ENCODE measurements around the gene CHAF1A.

CHAF1A gene, protein sequence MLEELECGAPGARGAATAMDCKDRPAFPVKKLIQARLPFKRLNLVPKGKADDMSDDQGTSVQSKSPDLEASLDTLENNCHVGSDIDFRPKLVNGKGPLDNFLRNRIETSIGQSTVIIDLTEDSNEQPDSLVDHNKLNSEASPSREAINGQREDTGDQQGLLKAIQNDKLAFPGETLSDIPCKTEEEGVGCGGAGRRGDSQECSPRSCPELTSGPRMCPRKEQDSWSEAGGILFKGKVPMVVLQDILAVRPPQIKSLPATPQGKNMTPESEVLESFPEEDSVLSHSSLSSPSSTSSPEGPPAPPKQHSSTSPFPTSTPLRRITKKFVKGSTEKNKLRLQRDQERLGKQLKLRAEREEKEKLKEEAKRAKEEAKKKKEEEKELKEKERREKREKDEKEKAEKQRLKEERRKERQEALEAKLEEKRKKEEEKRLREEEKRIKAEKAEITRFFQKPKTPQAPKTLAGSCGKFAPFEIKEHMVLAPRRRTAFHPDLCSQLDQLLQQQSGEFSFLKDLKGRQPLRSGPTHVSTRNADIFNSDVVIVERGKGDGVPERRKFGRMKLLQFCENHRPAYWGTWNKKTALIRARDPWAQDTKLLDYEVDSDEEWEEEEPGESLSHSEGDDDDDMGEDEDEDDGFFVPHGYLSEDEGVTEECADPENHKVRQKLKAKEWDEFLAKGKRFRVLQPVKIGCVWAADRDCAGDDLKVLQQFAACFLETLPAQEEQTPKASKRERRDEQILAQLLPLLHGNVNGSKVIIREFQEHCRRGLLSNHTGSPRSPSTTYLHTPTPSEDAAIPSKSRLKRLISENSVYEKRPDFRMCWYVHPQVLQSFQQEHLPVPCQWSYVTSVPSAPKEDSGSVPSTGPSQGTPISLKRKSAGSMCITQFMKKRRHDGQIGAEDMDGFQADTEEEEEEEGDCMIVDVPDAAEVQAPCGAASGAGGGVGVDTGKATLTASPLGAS

DNA sequence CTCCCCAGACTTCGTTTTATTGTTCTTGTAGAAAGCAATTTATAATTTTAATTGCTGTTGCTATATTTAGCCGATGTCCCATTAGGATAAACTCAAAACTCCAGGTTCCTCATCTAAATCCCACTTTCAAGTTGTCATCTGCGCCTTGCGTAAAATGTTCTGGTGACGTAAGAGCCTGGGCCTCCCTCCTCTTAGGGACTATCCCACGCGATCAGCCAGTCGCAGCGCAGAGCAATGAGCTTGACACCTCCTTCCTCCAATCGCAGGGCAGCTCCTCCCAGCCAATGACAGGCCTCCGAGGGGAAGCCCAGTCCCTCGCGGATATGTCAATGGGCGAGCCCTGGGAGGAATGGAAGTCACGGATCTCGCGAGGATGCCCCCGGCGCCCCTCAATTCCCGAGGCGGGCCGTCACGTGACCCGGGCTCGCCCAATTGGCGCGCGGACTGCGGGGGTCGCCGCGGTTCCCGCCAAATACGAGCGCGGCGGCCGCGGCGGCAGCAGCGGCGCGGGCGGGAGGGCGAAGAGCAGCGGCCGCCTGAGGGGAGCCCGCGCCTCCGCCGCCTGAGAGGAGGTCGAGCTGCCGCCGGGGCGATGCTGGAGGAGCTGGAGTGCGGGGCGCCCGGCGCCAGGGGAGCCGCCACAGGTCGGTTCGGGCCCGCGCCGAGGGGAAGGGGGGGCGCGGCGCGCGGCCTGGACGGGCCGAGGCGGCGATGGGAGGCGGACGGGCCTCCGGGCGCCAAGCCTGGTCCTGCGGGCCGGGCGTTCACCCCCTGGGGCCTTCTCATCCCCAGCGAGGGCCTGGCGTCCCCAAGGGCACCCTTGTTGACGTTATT is at the start of gene CHAF1A:
TSS of gene CHAF1A (plus strand) at position 470 of the 834 bp plus-strand sequence. CDS start at position 593, 123 bp downstream.
- peak; percentile 97 to 99 (median 98) for DNase-seq (ENCODE audit: low read depth in 4 of 4, low spot score in 1 of 4)

DNA sequence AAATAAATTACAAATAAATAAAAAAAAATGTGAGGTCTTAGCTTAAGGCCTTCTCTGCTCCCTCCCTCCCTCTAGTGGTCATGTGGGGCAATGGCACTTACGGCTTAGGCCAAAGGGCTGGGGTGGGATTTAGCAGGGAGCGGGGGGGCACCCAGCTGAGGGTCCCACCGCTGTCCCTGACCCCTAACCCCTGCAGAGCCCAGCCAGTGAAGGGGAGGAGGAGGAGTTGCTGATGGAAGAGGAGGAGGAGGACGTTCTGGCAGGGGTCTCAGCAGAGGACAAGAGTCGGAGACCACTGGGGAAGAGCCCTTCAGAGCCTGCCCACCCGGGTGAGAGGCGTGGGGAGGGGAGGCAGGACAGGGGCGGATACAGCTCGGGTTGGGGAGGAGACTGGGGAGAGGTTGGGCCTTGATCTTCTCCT is 49.7 kb upstream of the CHAF1A start:
- peak in 3 of 4 experiments; percentile 27 to 49 (median 39) for DNase-seq (ENCODE audit: low read depth in 4 of 4, low spot score in 1 of 4)

DNA sequence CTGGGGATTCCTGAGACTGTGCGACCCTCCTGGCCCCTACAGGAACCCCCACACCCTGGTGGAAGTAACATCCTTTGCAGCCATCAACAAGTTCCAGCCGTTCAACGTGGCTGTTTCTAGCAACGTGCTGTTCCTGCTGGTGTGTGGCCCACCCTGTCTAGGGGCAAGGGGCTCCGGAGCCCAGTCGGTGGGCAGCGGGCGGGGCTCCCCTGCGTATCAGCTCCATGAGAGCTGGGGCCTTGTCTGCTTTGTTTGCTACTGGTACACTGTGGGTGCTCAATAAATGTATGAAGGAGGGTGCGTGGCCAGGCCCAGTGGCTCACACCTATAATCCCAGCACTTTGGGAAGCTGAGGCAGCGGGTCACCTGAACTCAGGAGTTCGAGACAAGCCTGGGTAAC is 48.2 kb upstream of the CHAF1A start:
- no peak for DNase-seq (ENCODE audit: low read depth in 4 of 4, low spot score in 1 of 4)

DNA sequence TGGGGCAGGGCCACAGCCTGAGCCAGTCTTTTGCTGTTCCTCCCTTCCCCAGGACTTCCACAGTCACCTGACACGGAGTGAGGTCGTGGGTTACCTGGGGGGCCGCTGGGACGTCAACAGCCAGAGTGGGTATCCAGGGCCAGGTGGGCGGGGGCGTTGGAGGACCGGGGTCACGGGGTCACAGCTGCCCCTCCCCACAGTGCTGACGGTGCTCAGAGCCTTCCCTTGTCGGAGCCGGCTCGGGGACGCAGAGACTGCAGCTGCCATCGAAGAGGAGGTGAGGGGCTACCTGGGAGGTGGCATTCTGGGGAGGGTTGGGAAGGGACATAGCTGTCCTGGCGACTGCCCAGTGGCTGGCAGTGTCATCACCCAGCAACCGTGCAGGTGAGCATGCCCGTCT is 47.5 kb upstream of the CHAF1A start:
- no peak for DNase-seq (ENCODE audit: low read depth in 4 of 4, low spot score in 1 of 4)

DNA sequence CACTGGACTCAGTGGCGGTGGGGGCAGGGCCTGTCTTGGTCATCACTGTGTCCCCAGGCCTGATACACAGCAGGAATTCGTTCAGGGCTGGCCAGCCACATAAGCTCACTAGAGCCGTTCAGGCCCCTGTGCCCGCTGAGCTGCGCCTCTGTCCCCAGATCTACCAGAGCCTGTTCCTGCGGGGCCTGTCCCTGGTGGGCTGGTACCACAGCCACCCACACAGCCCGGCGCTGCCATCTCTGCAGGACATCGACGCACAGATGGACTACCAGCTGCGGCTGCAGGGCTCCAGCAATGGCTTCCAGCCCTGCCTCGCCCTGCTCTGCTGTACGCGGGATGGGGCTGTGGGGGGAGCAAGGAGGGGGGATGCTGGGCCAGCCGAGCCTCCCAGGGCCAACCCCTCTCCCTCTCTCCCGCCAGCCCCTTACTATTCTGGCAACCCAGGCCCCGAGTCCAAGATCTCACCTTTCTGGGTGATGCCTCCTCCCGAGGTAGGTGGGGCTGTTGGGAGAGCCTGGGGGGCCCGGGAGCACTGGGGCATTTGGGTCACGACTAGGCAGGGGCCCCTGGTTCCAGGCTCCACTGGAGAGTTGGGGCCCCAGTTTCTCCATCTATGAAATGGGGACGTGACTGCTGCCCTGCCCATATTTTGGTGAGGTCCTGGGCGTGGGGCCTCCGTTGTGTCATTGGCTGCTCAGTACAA is 45.2 kb upstream of the CHAF1A start:
- DNase-seq (ENCODE audit: low read depth in 4 of 4, low spot score in 1 of 4): no peak

DNA sequence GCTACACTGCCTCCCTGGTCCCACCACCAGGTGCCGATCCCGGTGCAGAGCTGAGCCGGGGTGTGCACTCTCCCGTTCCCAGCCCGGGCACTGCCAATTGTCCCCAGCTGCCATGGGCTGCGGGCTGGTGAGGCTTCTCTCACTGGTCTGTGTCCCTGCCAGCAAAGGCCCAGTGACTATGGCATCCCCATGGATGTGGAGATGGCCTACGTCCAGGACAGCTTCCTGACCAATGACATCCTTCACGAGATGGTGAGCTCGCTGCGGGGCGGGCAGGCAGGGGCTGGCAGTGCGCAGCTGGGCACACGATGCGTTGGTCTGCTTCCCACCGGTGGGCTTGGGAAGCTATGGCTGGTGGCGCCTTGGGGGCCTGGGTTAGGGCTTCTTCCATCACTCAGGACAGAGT is 44.5 kb upstream of the CHAF1A start:
- DNase-seq (ENCODE audit: low read depth in 4 of 4, low spot score in 1 of 4): no peak

DNA sequence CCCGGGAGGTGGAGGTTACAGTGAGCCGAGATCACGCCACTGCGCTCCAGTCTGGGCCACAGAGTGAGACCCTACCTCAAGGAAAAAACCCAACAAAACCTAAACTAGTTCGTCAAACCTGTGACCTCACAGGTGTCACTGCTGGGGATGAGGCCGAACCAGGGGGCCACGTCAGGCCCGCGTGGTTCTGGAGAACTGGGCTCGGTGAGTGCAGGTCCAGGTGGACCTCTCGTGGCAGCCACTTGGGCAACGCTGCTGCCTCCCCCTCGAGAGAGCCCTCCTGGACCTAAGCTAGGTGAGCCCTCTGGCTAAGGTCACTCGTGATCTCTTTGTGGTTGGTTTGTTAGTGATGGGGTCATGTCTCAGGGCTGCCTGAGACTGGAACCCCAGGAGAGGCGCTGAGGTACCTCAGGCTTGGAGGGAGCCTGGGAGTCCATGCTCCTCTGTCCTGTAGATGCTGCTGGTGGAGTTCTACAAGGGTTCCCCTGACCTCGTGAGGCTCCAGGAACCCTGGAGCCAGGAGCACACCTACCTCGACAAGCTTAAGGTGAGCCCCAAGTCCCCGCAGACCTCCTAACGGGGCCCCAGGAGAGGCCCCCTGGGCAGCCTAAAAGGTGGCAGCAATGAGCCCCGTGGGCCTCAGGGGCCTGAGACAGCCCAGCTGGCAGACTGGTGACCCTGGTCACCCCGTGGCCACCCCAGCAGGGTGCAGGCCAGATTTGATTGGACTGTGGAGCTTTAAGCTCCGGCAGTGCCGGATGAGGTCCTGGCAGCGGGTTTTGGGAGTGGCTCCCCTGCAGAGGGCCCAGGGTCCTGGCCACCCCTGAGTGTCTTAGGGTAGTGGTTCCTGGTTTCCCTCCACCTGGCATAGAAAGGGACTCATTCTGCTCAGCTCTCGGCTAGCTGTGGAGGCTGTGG is 43.5 kb upstream of the CHAF1A start:
- DNase-seq (ENCODE audit: low read depth in 4 of 4, low spot score in 1 of 4): no peak

DNA sequence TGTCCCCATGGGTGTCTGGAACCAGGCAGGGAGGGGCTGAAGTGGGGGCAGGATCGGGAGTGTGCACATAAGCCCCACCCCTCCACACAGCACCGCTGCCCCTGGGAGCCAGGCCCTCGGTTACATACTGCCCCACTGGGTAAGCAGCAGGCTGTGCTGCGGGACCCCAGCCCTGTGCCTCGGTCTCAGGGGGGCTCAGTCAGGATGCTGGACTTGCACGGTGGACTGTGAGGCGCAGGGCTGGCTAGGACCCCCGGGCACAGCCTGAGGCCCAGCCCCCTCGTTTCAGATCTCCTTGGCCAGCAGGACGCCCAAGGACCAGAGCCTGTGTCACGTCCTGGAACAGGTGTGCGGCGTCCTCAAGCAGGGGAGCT is 42.8 kb upstream of the CHAF1A start:
- DNase-seq (ENCODE audit: low read depth in 4 of 4, low spot score in 1 of 4): no peak

DNA sequence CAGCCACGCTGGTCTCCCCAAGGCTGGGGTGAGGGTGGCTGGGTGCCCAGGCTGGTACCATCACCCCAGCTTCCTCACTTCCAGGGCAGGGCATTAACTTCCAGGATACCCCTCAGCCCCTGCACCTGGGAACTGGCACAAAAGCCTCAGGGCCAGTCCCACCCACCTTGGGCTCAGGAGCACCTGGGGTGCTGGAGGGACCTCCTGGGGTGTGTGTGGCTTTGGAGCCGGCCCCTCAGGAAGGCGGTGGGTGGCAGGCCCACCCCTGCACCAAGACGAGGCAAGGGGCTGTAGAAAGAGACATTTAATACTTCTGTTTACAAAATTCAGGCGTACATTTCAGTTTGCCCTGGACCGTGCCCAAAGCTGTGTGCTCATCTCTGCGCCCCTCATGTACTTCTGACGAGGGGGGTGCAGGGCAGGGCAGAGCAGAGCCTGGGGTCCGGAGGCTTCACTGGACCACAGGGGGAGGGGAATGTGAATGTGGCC is 42.3 kb upstream of the CHAF1A start:
- no peak for DNase-seq (ENCODE audit: low read depth in 4 of 4, low spot score in 1 of 4)

DNA sequence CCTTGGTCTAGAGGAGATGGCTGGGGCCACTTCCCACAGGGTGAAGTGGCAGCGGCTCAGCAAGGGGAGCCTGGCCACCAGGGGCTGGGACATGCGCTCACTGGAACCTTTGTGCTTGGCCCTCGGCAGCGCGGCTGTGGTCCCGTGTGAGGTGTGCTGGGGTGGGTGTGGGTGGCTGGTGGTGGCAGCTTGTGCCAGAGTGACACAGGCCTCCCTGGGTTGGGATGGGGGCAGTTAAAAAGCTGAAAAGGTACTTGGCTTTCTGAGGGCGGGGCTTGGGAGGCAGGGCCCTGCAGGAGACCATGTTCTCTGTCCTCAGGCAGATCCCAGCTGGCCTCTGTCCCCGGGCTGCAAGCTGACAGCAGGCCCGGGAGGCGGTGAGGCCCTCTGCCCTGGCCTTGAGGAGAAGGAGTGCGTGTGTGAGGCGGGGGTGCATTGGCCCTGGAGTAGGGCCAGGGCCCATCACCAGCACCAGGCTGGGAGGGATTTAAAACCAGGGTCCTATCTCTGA is 41.7 kb upstream of the CHAF1A start:
- DNase-seq (ENCODE audit: low read depth in 4 of 4, low spot score in 1 of 4): no peak

DNA sequence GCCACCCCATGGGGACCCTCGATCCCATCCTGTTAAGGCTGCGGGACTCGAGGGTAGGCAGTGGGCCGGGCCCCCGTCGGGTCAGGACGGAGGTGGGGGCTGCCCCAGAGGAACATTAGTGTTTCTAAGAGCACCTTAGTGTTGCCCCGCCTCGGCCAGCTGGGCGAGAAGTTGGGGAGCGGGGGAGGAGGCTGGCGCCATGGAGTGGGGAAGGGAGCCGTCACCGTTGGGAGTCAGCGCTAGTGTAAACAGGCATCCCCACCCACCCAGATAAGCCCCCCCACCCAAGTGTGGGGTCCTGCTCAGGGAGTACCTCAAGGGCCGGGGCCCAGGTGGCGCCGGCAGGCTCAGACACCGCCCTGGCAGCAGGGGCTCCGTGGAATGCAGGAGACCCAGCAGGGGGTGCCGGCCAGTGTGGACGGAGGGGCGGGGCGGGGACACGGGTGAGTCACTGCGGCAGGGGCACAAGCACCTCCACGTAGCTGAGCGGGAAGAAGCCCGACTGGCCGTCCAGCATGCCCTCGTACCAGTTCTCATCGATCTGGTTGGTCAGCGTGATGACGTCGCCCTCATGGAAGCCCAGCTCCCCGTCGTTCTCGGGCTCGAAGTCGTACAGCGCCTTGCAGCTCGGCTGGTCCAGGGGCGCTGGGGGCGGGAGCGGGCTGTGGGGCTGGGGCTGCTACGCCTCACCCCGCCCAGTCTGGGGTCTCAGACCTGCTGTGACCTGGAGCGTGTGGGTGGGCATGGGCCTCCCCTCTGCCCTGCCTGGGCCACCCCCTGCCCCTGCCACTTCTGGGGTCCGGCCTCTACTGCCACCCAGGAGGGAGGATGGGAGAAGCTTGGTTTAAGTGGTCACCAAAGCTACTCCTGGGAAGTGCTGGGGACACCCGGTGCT is 41.0 kb upstream of the CHAF1A start:
- DNase-seq (ENCODE audit: low read depth in 4 of 4, low spot score in 1 of 4): no peak

DNA sequence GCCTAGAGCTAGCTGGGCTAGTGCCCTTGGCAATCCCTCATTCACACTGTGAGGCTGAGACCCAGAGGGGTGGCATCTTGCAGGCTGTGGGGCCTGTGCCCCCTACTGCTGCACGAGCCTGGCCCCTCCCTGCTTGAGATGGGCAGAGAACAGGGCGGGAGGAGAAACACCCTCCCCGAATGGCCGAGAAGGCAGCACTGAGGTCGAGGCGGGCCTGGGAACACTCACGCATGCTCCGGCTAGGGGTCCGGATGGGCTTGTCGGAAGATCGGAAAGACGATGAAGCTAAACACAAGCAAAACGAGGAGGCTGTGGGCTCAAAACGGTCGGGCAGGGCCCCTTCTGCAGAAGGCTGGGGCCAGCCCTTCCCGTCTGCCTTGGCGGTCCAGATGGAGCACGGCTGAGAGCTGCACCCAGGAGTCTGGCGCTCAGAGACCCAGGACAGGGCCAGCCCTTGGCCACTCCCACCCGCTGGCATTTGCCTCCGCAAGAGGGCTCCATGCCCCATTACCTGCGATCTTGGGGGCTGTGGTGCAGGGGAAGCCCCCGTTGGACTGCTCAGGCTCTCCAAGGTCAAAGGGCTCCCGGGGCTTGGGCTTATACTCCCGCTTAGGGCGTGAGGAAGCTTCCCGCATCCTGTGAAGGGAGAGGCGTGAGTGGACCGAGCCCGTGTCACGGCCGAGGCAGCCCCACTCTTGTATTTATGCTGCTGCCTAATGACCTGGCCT is 40.2 kb upstream of the CHAF1A start:
- DNase-seq (ENCODE audit: low read depth in 4 of 4, low spot score in 1 of 4): no peak

DNA sequence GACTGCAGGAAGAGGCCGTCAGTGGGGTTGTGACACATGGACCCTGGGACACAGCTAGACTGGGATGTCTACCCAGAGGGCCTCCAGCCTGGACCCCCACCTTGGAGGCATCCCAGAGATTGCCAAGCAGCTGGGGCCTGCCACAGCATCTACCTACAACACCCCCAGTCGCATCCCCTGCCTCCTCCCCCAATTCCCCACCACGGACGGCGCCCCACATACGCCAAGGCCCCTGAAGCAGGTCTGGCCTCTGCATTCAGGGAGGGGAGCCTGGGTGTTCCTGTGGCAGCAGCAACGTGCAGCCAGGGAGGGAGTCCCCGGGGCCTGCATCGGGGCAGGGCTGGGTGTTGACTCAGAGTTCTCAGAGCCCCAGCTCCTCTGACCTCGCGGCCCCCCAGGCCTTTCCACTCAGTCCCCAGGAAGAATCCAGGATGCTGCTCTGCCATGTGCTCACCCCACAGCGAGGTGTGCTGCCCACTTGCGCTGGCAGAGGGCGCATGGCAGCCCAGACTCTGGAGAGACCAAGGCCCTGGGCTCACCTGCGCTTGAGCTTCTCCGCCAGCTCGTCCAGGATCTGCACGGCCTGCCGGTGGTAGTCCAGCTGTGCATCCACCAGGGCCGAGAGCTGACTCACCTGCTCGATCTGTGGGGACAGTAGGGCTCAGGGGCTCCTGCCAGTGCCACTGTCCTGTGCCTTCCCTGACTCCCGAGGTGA is 39.5 kb upstream of the CHAF1A start:
- no peak for DNase-seq (ENCODE audit: low read depth in 4 of 4, low spot score in 1 of 4)

DNA sequence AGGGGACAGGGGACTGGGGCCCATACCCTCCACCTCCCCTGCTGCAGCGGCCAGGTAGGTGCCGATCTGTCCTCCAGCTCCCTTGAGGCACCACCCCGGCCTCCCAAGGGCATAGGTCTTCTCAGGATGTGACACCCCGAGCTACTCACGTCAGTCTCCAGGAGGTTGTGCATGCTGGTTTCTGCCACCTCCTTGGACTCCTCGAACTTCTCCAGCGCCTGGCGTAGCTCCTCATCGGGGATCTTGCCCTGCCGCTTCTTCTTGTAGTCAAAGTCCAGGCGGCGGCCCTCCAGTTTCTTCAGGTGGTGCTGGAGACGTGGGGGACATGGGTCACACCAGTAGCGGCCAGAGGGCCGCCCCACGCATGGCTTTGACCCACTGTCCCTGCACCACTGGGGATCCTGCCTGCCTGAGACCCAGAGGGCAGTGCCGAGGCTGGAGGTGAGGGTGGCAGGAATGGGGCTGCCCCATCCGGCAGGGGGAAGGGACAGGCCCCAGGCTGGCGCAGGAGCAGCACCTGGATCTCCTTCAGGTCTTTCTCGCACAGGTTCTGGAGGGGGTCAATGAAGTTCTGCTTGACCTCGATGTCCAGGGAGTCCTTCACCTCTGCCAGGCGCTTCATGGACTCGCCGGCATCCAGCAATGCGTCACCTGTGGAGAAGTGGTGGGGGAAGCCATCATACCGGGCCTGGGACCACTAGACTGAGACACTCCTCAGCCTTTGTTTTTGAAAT is 38.7 kb upstream of the CHAF1A start:
- DNase-seq (ENCODE audit: low read depth in 4 of 4, low spot score in 1 of 4): no peak

DNA sequence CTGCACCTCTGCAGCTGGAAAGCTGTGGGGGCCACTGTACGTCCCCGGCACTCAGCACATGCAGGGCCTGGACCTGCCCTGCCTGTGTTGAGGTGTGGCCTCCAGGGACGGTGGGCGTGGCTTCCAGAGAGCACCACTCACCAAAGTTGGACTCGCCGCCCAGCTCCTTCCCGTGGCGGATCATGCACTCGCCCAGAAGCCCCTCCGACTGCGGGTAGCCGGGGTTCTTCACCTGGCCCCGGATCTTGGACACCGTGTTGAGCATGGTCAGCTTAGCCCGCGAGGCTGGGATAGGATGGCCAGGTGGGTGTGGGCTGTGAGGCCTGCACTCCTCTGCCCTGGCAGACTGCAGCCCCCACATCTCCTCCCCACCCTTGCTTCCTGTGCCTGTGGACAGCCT is 37.1 kb upstream of the CHAF1A start:
- DNase-seq (ENCODE audit: low read depth in 4 of 4, low spot score in 1 of 4): no peak
